Measurements from ENCODE around the gene CFAP90.

Gene CFAP90

GRCh38 chr5:7842531-7842930 lies 8.4 kb downstream of the CFAP90 start:
- Histone ChIP-seq H3K4me1 (peaks cover 11% of the 10 kb centered on the region), H3K79me2 (no peaks in the 10 kb centered on the region), H3K4me2 (ENCODE audit: low read length) (no peak overlapping the region), H3K36me3 (ENCODE audit: control insufficient read depth, insufficient read depth, low read length) (no peaks in the 10 kb centered on the region), H3K9ac (no peak overlapping the region), H3K9me3 (ENCODE audit: control insufficient read depth, low read length) (no peaks in the 10 kb centered on the region), H2AFZ (no peak overlapping the region), H3K27ac (no peak overlapping the region), H3K27me3 (ENCODE audit: control insufficient read depth, insufficient read depth, low read length) (no peaks in the 10 kb centered on the region), H3K4me3 (ENCODE audit: low read depth, low read length) (no peak overlapping the region)
- TF ChIP-seq CTCF (IDR thresholded peaks at IDR 0.05), result no peak

GRCh38 chr5:7837403-7837802 lies 13.5 kb downstream of the CFAP90 start:
- no peaks in the 10 kb centered on the region for H3K9me3 ChIP-seq (ENCODE audit: control insufficient read depth, low read length)
- no peak overlapping the region for H3K9ac ChIP-seq
- H3K36me3 ChIP-seq (ENCODE audit: control insufficient read depth, insufficient read depth, low read length), result no peaks in the 10 kb centered on the region
- H3K27me3 ChIP-seq (ENCODE audit: control insufficient read depth, insufficient read depth, low read length), result no peaks in the 10 kb centered on the region
- peaks cover 11% of the 10 kb centered on the region for H3K4me1 ChIP-seq
- H2AFZ ChIP-seq, result peak overlapping the region; percentile 54
- TF ChIP-seq CTCF (IDR thresholded peaks at IDR 0.05), result no peak
- H3K79me2 ChIP-seq, result no peaks in the 10 kb centered on the region
- peak overlapping the region; percentile 52 for H3K4me2 ChIP-seq (ENCODE audit: low read length)
- peak overlapping the region; percentile 70 for H3K27ac ChIP-seq
- peak overlapping the region; percentile 17 for H3K4me3 ChIP-seq (ENCODE audit: low read depth, low read length)

GRCh38 chr5:7834982-7835381 lies 16.0 kb downstream of the CFAP90 start:
- no peak for TF ChIP-seq CTCF (IDR thresholded peaks at IDR 0.05)
- Histone ChIP-seq H3K9me3 (ENCODE audit: control insufficient read depth, low read length) (no peaks in the 10 kb centered on the region), H3K4me2 (ENCODE audit: low read length) (no peak overlapping the region), H3K4me3 (ENCODE audit: low read depth, low read length) (no peak overlapping the region), H3K79me2 (no peaks in the 10 kb centered on the region), H3K27ac (no peak overlapping the region), H3K4me1 (peaks cover 7% of the 10 kb centered on the region), H3K27me3 (ENCODE audit: control insufficient read depth, insufficient read depth, low read length) (no peaks in the 10 kb centered on the region), H3K36me3 (ENCODE audit: control insufficient read depth, insufficient read depth, low read length) (no peaks in the 10 kb centered on the region), H3K9ac (no peak overlapping the region), H2AFZ (no peak overlapping the region)

- Histone ChIP-seq H3K27ac (no peak overlapping the region), H3K27me3 (ENCODE audit: control insufficient read depth, insufficient read depth, low read length) (no peaks in the 10 kb centered on the region), H2AFZ (no peak overlapping the region), H3K4me2 (ENCODE audit: low read length) (no peak overlapping the region), H3K36me3 (ENCODE audit: control insufficient read depth, insufficient read depth, low read length) (no peaks in the 10 kb centered on the region), H3K4me3 (ENCODE audit: low read depth, low read length) (no peak overlapping the region), H3K9me3 (ENCODE audit: control insufficient read depth, low read length) (no peaks in the 10 kb centered on the region), H3K9ac (no peak overlapping the region), H3K79me2 (no peaks in the 10 kb centered on the region), H3K4me1 (no peaks in the 10 kb centered on the region)
- TF ChIP-seq CTCF (IDR thresholded peaks at IDR 0.05), result no peak
These were observed 22.7 kb downstream of the CFAP90 start for GRCh38 chr5:7828269-7828668.

- no peaks in the 10 kb centered on the region for H3K79me2 ChIP-seq
- no peaks in the 10 kb centered on the region for H3K36me3 ChIP-seq (ENCODE audit: control insufficient read depth, insufficient read depth, low read length)
- no peaks in the 10 kb centered on the region for H3K9me3 ChIP-seq (ENCODE audit: control insufficient read depth, low read length)
- no peak overlapping the region for H2AFZ ChIP-seq
- H3K9ac ChIP-seq, result no peak overlapping the region
- no peaks in the 10 kb centered on the region for H3K27me3 ChIP-seq (ENCODE audit: control insufficient read depth, insufficient read depth, low read length)
- peak; percentile 25 for TF ChIP-seq CTCF (IDR thresholded peaks at IDR 0.05)
- no peak overlapping the region for H3K4me2 ChIP-seq (ENCODE audit: low read length)
- no peak overlapping the region for H3K27ac ChIP-seq
- H3K4me1 ChIP-seq, result peaks cover 2% of the 10 kb centered on the region
- H3K4me3 ChIP-seq (ENCODE audit: low read depth, low read length), result no peak overlapping the region
These were observed 23.3 kb downstream of the CFAP90 start for GRCh38 chr5:7827610-7828009.
